ENCODE measurements around the gene ZNF550. TPM values are rescaled to one million over a fixed set of nuclear protein-coding genes. Genes with fewer than 3 reads are reported as not detected.

Gene ZNF550
- total and polyA plus RNA-seq, 2 of the 13 experiments (the other 11 are each of a cell fraction or from before 2014, with no cell fraction given), result 8.6 to 9.1 TPM

- no peak for TF ChIP-seq ZNF383 (CRISPR knock-in tag; IDR thresholded peaks at IDR 0.05; ENCODE audit: borderline replicate concordance)
- TF ChIP-seq MATR3 (CRISPR knock-in tag; IDR thresholded peaks at IDR 0.05), result no peak
- no peak for TF ChIP-seq NCOA1 (CRISPR knock-in tag; IDR thresholded peaks at IDR 0.05)
- no peak for TF ChIP-seq MAFK (conservative IDR thresholded peaks at IDR 0.05 in 1 of 2, IDR thresholded peaks at IDR 0.05 in 1 of 2; ENCODE audit: low read length in 2 of 2)
- TF ChIP-seq SP4 (CRISPR knock-in tag; IDR thresholded peaks at IDR 0.05), result no peak
- no peak; a peak in 1 of 4 replicates for TF ChIP-seq POLR2A (IDR thresholded peaks at IDR 0.05; ENCODE audit: insufficient read depth in 1 of 2, low read depth in 2 of 2, low read length in 2 of 2)
- TF ChIP-seq EHMT2 (IDR thresholded peaks at IDR 0.05; ENCODE audit: borderline replicate concordance, low read depth, low read length), result no peak
- TF ChIP-seq ZNF75D (CRISPR knock-in tag; IDR thresholded peaks at IDR 0.05; ENCODE audit: borderline replicate concordance), result no peak
- TF ChIP-seq IKZF1 (IDR thresholded peaks at IDR 0.05), result no peak
- no peak for TF ChIP-seq MXD4 (CRISPR knock-in tag; IDR thresholded peaks at IDR 0.05)
- TF ChIP-seq ZNF646 (CRISPR knock-in tag; IDR thresholded peaks at IDR 0.05), result no peak
- no peak for TF ChIP-seq ATAD3A (CRISPR knock-in tag; IDR thresholded peaks at IDR 0.05)
- no peak for TF ChIP-seq ZNF629 (CRISPR knock-in tag; conservative IDR thresholded peaks at IDR 0.05)
- TF ChIP-seq TAF1 (CRISPR knock-in tag; IDR thresholded peaks at IDR 0.05), result peak; percentile 49; the same call in 1 of the 2 replicates
- TF ChIP-seq MBNL3 (CRISPR knock-in tag; conservative IDR thresholded peaks at IDR 0.05), result no peak
- TF ChIP-seq HNF4G (IDR thresholded peaks at IDR 0.05; ENCODE audit: borderline replicate concordance, low read depth, low read length), result no peak; the same call in 1 of the 2 replicates
- TF ChIP-seq HNF4G (CRISPR knock-in tag; IDR thresholded peaks at IDR 0.05; ENCODE audit: borderline replicate concordance, low read depth), result 0 out of 2 replicates have a peak, but pooled peaks have one; percentile 33
- 0 out of 2 replicates have a peak, but pooled peaks have one; percentile 51 for TF ChIP-seq BRCA1 (CRISPR knock-in tag; IDR thresholded peaks at IDR 0.05)
- TF ChIP-seq ZNF317 (CRISPR knock-in tag; IDR thresholded peaks at IDR 0.05), result no peak
- no peak for TF ChIP-seq ZNF609 (CRISPR knock-in tag; IDR thresholded peaks at IDR 0.05; ENCODE audit: borderline replicate concordance)
These were observed 19.0 kb upstream of the ZNF550 start, which contains the start of gene ZNF416 (continued) for GRCh38 chr19:57578487-57579205.

All from HepG2 (cell line).